ENCODE data around the gene NR2E1. TPM values are rescaled to one million over a fixed set of nuclear protein-coding genes. Genes with fewer than 3 reads are reported as not detected.

NR2E1 gene
- total RNA-seq, 1 donor from 2014 or later = not detected

- peaks cover 87% of the 10 kb centered on the region for H3K27me3 Mint-ChIP-seq (ENCODE audit: unreplicated experiment)
- peak overlapping the region; percentile 19 for H3K4me3 Mint-ChIP-seq (ENCODE audit: unreplicated experiment)
- no peak overlapping the region for H3K27ac Mint-ChIP-seq (ENCODE audit: unreplicated experiment)
- H3K4me1 Mint-ChIP-seq (ENCODE audit: unreplicated experiment) = peaks cover 54% of the 10 kb centered on the region
- DNase-seq (ENCODE audit: extremely low spot score, unreplicated experiment) = no peak
- H3K36me3 Mint-ChIP-seq (ENCODE audit: unreplicated experiment) = no peaks in the 10 kb centered on the region
- no peaks in the 10 kb centered on the region for H3K9me3 Mint-ChIP-seq (ENCODE audit: unreplicated experiment)
- TF ChIP-seq CTCF (IDR thresholded peaks at IDR 0.05) = no peak
These were observed 1.0 kb downstream of the NR2E1 start for GRCh38 chr6:108166664-108167448.

- no peaks in the 10 kb centered on the region for H3K9me3 Mint-ChIP-seq (ENCODE audit: unreplicated experiment)
- peaks cover 54% of the 10 kb centered on the region for H3K4me1 Mint-ChIP-seq (ENCODE audit: unreplicated experiment)
- no peak overlapping the region for H3K27ac Mint-ChIP-seq (ENCODE audit: unreplicated experiment)
- peaks cover 87% of the 10 kb centered on the region for H3K27me3 Mint-ChIP-seq (ENCODE audit: unreplicated experiment)
- H3K4me3 Mint-ChIP-seq (ENCODE audit: unreplicated experiment) = peak overlapping the region; percentile 19
- TF ChIP-seq CTCF (IDR thresholded peaks at IDR 0.05) = no peak
- H3K36me3 Mint-ChIP-seq (ENCODE audit: unreplicated experiment) = no peaks in the 10 kb centered on the region
- DNase-seq (ENCODE audit: extremely low spot score, unreplicated experiment) = no peak
These were observed 1.7 kb downstream of the NR2E1 start for GRCh38 chr6:108167449-108168089.

- Mint-ChIP-seq H3K27ac (ENCODE audit: unreplicated experiment) (no peak overlapping the region), H3K9me3 (ENCODE audit: unreplicated experiment) (no peaks in the 10 kb centered on the region), H3K4me1 (ENCODE audit: unreplicated experiment) (peaks cover 54% of the 10 kb centered on the region), H3K4me3 (ENCODE audit: unreplicated experiment) (no peak overlapping the region), H3K27me3 (ENCODE audit: unreplicated experiment) (peaks cover 87% of the 10 kb centered on the region), H3K36me3 (ENCODE audit: unreplicated experiment) (no peaks in the 10 kb centered on the region)
- no peak for TF ChIP-seq CTCF (IDR thresholded peaks at IDR 0.05)
- DNase-seq (ENCODE audit: extremely low spot score, unreplicated experiment) = no peak
These were observed 2.3 kb downstream of the NR2E1 start for GRCh38 chr6:108168090-108168463.

GRCh38 chr6:108168501-108169463, 3.0 kb downstream of the NR2E1 start:
- Mint-ChIP-seq H3K9me3 (ENCODE audit: unreplicated experiment) (no peaks in the 10 kb centered on the region), H3K27ac (ENCODE audit: unreplicated experiment) (no peak overlapping the region), H3K4me1 (ENCODE audit: unreplicated experiment) (peaks cover 51% of the 10 kb centered on the region), H3K4me3 (ENCODE audit: unreplicated experiment) (peak overlapping the region; percentile 55), H3K36me3 (ENCODE audit: unreplicated experiment) (no peaks in the 10 kb centered on the region), H3K27me3 (ENCODE audit: unreplicated experiment) (peaks cover 86% of the 10 kb centered on the region)
- no peak for DNase-seq (ENCODE audit: extremely low spot score, unreplicated experiment)
- peak; percentile 50 for TF ChIP-seq CTCF (IDR thresholded peaks at IDR 0.05)

Data from osteocyte (in vitro differentiated cells).